GM19043 (cell line): ENCODE results near the gene NRTN.
"Not testable (repeated sequence)": the region's sequence is repeated elsewhere in the genome, so short reads cannot be mapped to it uniquely, and the experiment has no call there.

Source experiments
- ATAC-seq: cut with Tn5 transposase; IDR thresholded peaks from one replicate; pipeline ENCODE4 v1.9.1; 2021; ENCODE audit warnings: low read depth; ENCODE audit not compliant: unreplicated experiment

The NRTN gene, protein sequence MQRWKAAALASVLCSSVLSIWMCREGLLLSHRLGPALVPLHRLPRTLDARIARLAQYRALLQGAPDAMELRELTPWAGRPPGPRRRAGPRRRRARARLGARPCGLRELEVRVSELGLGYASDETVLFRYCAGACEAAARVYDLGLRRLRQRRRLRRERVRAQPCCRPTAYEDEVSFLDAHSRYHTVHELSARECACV

DNA sequence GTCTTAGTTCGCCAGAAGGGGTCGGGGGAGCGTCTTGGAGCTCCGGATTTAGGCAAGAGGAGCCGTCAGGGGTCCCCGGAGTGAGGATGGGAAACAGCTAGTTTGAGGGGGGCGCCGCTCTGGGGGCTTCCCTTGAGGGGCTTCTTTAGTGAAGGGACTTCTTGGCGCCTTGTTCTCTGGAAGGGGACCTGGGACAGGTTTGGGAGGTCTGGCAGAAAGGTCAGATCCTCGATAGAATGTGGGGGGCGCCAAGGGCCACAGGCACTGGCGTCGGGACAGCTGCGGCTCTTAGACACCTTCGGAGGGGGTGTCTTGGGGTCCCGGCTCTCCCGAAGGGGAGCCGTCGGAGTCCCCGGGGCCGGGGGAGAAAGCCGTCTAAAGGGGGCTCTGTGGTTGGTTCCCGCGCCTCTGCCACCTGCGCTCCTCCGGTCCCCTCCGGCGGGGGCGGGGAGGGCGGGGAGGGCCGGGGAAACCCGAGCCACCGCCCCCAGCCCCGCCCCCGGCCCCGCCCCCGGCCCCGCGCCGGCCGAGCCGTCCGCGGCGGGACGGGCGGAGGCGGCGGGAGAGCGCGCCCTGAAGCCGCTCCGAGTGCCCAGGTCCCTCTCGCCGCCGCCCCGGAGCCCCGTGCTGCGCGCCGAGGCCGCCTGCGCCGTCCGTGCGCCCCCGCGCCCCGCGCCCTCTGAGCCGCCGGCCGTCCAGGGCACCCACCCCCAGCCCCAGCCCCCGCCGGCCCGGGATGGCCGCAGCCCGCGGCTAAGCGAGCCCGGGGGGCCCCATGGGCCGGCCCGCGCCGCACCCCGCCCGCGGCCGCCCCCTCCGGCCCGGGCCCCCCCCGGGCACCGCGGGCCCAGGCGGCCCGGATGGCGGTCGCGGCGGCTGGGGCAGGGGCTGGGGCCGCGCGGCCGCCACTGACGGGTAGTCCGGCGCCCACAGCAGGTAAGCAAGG is at the start of gene NRTN:
TSS of gene NRTN (plus strand) at position 552 of the 946 bp plus-strand sequence. CDS start 19,099 bp downstream, outside the sequence.
- ATAC-seq, result no peak

DNA sequence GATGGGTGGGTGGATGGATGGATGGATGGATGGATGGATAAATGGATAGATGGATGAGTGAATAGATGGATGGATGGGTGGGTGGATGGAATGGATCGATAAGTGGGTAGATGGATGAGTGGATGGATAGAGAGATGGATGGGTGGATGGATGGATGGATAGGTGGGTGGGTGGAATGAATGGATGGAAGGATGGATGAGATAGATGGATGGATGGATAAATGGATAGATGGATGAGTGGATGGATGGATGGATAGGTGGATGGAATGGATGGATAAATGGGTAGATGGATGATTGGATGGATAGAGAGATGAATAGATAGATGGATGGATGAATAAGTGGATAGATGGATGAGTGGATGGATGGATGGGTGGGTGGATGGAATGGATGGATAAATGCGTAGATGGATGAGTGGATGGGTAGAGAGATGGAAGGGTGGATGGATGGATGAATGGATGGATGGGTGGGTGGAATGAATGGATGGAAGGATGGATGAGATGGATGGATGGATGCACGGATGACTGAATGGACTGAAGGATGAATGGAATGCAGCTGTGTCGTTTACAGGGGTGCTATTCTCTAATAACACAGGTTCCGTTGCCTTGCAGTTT is 42.2 kb upstream of the NRTN start:
- no peak for ATAC-seq

DNA sequence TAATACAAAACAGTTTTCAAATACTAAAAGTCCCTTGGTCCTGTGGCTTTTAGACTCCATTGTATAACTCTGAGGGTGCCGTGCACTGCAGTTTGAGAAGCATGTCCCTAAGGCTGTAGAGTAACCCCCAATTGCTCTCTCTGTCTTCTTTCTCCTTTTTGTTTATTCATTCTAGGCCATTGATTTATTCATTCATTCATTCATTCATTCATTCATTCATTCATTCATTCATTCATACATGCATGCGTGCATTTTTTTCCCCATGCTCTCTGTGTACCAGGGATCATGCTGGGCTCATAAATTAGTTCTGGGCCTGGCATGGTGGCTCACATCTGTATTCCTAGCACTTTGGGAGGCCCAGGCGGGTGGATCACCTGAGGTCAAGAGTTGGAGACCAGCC is 39.6 kb upstream of the NRTN start:
- no peak for ATAC-seq

DNA sequence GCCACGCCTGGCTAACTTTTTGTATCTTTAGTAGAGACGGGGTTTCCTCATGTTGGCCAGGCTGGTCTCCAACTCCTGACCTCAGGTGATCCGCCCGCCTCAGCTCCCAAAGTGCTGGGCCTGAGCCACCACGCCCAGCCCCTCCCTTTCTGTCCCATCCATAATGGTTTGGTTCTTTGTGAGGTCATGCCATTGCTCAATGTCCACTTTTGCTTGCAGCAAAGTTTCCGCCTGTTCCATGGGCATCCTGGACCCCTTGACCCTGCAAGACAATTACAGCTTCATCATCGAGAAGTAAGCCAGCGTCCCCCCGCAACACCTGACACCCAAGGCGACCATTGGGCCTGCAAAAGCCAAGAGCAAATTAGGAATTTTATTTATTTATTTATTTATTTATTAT is 36.9 kb upstream of the NRTN start:
- no peak for ATAC-seq

DNA sequence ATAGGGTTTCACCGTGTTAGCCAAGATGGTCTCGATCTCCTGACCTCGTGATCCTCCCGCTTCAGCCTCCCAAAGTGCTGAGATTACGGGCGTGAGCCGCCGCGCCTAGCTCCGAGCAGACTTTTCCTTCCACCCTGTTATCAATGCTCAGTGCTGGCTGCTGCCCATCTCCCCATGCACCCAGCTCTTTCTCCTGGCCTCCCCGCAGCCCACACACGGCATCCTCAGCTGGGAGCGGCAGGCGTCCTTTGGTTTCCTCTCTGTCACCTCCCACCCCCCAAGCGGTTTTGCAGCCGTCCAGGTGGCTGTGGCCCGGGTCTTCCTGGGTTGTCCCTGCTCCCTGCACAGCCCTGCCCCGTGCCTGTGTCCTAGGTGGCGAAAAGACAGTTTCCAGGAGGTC is 32.5 kb upstream of the NRTN start:
- no peak for ATAC-seq

DNA sequence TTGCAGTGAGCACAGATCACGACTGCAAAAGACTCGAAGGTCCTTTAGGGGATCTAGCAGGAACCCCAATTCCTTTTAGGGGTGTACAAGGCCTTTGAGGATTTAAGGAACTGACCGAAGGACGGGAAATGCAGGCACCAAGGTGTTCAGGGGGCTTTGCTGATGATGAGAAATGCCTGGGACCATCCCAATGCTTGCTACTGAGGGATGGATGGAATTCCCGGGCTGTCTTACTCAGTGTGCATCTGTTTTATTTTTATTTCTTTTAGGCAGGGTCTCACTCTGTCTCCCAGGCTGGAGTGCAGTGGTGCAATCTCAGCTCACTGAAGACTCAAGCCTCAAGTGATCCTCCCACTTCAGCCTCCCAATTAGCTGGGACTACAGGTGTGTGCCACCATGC is 31.6 kb upstream of the NRTN start:
- ATAC-seq, result no peak

DNA sequence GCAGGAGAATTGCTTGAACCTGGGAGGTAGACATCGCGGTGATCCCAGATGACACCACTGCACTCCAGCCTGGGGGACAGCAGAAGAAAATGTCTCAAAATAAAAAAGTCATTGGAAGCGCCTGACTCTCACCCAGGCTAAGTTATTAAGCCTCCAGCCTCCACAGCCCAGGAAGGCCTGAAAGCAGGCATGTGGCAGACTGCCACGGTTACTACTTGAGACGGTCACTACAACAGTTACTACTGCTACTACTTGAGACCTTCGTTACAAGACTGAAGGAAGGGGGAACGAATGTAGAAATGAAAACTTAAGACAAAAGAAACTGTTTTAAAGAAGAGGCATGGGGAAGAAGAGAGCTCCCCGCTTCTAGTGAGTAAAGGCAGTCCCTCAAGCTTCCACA is 29.9 kb upstream of the NRTN start:
- no peak for ATAC-seq

DNA sequence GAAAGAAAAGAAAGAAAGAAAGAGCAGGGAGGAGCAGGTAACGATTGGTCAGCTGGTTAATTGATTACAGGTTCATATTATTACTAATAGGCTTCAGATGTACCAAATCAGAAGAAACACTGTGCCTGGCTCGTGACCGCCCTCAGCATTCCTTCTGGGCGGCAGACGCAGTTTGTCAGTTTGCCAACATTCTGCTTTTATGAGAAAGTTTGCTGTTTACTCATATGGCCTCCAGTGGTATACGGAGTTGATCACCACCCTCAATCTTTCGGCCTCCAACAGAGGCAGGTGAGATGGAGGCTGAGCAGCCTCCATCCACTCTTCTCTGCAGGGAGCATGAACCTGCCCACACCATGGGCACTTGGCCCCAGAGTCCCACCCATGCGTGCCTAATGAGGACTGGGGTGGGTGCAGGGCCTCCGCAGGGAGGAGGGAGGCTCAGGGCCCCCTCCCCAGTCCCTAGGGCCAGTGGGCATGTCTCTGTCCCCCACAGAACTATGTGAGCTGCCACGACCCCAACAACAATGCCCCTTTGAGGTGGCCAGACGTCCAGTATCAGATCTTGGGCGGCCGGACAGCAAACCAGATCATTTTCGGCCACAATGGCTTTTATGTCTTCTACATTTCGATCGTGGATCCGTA is 29.1 kb upstream of the NRTN start:
- no peak for ATAC-seq

DNA sequence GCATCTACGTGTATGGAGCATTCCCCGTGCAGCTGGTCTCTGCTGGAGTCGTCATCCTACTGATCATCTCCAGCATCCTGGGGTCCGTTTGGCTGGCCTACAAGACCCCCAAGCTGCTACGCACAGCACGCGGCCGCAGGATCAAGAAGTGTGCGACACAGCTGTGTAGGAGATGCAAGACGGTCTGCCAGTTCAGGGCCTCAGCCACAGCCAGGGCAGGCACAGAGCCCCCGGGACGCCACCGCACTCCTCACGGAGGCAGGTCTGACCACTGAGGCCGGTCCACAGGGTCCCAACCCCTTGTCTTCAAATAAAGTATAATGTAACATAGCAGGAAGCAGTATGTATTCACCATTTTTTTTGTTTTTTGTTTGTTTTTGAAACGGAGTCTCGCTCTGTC is 26.5 kb upstream of the NRTN start:
- ATAC-seq, result no peak

DNA sequence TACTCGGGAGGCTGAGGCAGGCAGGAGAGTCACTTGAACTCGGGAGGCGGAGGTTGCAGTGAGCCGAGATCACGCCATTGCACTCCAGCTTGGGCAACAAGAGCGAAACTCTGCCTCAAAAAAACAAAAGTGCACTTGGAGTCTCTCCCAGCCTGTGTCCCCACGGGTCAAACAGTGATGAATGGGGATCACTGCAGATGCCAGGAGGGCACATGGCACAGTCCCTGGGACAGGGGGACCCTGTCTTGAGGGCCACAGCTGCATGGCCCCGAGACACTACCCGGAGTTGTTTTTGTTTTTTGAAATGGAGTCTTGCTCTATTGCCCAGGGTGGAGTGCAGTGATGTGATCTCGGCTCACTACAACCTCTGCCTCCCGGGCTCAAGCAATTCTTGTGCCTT is 24.0 kb upstream of the NRTN start:
- not testable (repeated sequence) for ATAC-seq

DNA sequence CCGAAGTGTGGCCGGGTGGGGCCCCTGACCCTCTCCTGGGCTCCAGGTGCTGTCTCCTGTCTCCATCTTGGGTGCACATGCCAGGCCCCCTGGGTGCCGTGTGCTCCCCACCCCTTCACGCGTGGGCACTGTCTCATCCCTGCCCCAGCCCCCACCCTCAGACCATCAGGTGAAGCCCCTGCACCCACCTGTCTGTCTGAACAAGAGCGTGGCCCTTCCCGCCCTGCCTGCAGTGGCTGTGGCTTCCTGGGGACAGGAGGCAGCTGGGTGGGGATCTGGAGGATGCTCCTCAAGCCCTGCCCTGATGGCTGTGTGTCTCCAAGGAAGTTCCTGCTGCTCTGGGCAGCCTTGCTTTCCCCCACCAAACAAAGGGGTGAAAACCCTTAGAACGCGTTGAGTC is 22.5 kb upstream of the NRTN start:
- ATAC-seq, result no peak

DNA sequence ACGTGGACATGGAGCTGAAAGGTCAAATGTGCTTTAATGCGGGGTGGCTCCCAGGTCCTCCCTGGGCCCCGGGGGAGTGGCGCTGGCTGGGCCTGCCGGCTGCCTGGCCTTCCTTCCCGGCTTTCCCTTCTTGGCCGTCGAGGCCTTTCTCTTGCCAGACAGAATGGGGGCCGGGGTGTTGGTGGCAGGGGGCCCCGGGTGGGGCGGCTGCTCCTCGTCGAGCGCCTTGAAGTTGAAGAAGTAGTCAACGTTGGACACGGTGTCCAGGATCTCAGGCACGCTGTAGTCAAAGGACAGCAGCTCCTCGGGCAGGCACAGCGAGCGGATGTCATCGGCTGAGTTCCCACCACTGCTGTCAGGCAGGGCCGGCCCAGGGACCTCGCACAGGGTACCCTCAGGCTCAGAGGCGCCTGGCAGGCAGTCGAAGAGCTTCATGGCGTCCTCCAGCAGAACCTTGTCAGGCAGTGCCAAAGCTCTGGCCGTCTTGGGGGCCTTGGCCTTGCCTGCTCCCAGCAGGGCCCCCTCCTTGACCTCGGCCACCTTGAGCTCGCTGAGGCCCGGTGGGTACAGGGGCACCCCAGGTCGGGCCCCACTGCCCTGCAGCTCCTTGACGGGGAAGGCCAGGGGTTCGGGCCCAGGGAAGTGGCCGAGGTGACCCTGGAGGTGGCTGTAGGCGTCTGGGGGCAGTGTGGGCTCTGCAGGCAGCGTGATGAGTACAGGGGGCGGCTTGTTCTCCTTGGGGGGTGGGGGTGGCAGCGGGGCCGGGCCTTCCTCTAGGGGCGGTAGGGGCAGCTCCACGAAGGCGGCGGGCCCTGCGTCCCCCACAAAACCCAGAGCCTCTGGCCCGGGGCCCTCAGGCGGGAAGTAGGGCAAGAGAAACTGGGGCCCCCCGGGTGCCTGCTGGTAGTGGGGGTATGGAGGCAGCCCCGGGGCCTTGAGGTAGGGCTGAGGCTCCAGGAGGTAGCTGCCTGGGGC is 21.6 kb upstream of the NRTN start:
- ATAC-seq, result no peak

DNA sequence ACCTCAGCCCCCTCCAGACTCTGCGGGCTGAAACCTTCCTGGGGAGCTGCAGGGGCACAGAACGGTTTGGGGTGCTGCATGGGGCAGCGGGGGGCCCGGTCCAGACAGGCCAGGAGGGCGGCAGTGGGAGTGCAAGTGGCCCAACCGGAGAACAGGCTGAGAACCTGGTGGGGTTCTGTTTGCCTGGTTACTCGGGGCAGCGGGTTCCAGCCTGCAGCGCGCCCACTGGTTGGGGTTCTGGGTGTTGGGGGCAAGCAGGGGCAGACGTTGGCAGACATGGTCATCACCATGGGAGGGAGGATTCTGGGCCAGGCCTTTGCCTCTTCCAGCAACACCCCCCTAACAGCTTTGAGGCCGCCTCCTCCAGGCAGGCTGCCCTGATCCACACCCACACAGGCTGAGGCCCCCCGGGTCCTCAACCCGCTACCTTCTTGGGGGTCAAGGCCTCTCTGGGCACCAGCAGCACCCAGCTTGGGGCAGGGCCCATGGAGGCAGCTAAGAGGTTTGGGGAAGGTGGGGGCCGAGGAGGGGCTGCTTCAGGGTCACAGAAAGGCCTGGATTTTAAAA is 20.2 kb upstream of the NRTN start, which contains the start of gene PRR22:
TSS of gene PRR22 (minus strand) at position 166 of the 567 bp plus-strand sequence. CDS start at position 80, 86 bp downstream.
- ATAC-seq, result no peak

DNA sequence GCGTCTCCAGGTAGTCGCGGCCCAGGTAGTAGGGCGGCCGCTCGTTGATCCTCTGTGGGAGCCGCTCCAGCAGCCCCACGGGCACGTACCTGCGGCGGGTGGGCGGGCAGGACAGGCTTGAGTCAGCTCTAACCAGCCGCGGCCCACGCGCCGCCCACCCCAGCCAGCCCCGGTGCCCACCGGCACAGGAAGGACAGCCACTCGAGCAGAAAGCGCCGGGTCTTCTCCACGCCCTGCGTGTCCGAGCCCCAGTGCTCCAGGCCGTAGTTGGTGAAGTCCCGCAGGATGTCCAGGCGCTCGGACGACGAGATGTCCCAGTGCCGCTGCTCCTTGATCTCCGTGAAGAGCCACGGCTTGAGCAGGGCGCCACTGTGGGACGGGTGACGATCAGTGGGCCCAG is 19.4 kb upstream of the NRTN start:
- ATAC-seq, result no peak

DNA sequence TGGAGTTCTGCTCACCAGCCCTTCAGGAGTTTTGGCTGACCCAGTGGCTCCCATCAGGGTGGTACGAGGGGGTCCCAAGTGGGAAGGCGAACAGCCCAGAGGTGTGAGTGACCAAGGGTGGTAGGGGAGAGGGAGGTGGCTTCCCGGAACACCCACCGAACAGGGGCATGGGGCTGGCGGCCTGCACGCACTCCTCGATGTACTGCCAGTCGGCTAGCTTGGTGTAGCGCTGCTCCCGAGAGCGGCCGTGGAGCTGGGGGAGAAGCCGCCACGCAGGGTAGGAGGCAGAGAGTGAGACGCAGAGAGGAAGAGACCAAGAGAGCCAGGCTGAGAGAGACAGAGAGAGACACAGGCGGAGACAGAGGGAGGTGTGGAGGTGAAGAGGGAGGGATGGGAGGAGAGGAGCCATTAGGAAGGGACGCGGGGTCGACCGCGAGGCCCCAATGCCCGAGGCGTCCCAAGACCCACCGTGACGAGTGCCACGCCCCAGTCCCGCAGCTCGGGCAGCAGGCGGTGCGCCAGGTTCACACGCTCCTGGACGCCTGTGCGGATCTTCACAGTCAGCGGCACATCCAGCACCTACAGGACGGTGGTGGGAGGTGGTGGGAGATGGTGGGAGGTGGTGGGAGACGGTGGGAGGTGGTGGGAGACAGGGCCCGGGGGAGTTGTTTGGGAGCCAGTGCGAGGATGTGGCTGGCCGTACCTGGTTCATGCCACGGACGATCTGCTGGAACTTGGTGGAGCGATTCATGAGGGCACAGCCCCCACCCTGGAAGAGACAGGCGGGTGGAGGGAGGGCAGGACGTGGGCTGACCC is 18.1 kb upstream of the NRTN start:
- no peak for ATAC-seq

DNA sequence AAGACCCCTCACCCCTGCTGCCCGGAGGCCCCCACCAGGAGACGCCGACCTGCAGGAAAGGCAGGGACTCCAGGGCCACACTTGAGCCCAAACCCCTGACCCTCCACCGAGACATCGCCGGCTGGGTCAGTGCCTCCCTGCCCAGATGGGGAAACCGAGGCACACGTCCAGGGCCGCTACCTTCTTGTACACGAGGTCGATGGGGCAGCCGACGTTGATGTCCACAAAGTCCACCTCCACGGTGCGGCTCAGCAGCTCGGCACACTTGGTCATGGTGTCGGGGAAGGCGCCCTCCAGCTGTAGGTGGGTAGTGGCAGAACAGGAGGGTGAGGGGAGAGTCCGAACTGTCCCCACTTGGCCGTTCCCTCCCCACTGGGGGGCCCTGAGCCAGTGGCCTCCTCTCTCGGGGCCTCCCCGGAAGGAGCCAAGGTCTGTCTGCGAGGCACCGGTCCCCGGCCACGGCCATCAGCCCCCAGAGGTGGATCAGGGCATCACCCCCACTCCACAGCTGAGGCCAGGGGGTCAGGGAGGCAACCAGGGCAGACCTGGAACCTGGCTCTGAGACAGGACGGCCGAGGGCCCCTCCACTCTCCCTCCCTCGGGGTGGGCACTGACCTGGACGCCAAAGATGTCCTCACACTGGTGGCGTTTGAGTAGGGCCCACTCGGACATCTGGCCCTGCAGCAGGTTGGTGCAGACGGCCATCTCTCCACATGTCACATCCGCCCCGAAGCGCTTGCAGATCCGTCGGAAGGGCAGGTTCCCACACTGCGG is 17.3 kb upstream of the NRTN start:
- ATAC-seq, result no peak

DNA sequence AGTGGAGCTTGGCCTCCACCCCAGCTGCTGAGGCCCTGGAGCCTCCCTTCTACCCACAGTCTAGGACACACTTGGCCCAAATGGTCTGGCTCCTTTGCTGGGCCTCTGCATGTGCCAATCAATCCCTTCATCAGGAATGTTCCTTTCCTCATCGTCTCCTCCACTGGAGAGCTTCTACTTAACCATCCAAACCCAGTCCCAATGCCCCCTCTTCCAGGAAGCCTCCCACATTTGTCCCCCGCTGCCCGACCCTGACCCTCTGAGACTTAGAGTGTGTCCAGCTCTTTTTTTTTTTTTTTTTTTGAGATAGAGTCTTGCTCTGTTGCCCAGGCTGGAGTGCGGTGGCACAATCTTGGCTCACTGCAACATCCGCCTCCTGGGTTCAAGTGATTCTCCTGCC is 16.4 kb upstream of the NRTN start:
- no peak for ATAC-seq

DNA sequence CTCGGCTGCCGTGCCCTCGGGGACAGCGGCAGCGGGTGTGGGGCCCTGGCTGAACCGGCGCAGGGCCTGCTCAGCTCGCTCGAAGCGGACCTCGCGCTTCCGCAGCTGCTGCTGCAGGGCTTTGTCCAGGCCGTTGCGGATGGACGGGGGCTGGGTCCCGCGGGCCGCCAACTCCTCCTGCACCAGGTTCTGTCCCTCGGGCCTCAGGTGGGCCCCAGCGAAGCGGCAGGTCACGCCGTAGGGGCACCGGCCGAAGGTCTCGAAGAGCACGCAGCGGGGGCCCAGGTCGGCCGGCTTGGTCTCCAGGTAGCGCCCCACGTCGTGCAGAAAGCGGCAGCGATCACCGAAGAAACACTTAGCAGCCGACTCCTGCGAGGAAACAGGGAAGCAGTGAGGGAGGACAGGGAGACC is 15.5 kb upstream of the NRTN start:
- ATAC-seq, result no peak
